OCI-LY7 (cell line): Measurements from ENCODE around the gene SLC39A7. TPM values are rescaled to one million over a fixed set of nuclear protein-coding genes. Genes with fewer than 3 reads are reported as not detected.

ENCODE experiments used
- BruUV-seq: library from RNA; stranded (reverse); fragments of 400-500 nt; replicated peaks from 2 replicates; lab custom pipeline; 2021; lab: Mats Ljungman, UMichigan
- CTCF ChIA-PET: fragments of 300-600 bp; sonication (Branson Sonifier 250); formaldehyde crosslinking; loops from one replicate; lab custom pipeline; 2022; ENCODE audit warnings: antibody characterized with exemption; ENCODE audit not compliant: unreplicated experiment; lab: Charles Lee
- POLR2A ChIA-PET: fragments of 300-600 bp; sonication (Branson Sonifier 250); formaldehyde crosslinking; loops from one replicate; lab custom pipeline; 2022; ENCODE audit warnings: antibody characterized with exemption; lab: Charles Lee
- DNase-seq: peaks from one replicate; pipeline ENCODE4 v3.0.0-alpha.2; 2015; ENCODE audit warnings: low spot score
- H2AFZ ChIP-seq: fragments of 200-600 bp; sonication (generic), shearing (Covaris generic); 2 replicates; pipeline ENCODE4 v1.6.1; 2014; ENCODE audit warnings: mild to moderate bottlenecking, antibody characterized with exemption, low read length, moderate library complexity
- H3K27ac ChIP-seq: fragments of 200-600 bp; sonication (generic); 2 replicates; pipeline ENCODE4 v1.5.1; 2014; ENCODE audit warnings: mixed run types, low read depth, mild to moderate bottlenecking, moderate library complexity, low read length, inconsistent platforms; ENCODE audit not compliant: poor library complexity, severe bottlenecking
- H3K36me3 ChIP-seq: fragments of 200-600 bp; sonication (generic); 2 replicates; pipeline ENCODE4 v1.6.1; 2014; ENCODE audit warnings: mild to moderate bottlenecking, antibody characterized with exemption, low read length, moderate library complexity, mixed read lengths; ENCODE audit not compliant: insufficient read depth
- H3K4me1 ChIP-seq: fragments of 200-600 bp; sonication (generic); 2 replicates; pipeline ENCODE4 v1.5.1; 2014; ENCODE audit warnings: mild to moderate bottlenecking, low read length; ENCODE audit not compliant: insufficient read depth, poor library complexity, severe bottlenecking
- H3K4me2 ChIP-seq: fragments of 200-600 bp; sonication (generic); 2 replicates; pipeline ENCODE4 v1.6.1; 2014; ENCODE audit warnings: mild to moderate bottlenecking, low read length
- H3K4me3 ChIP-seq: fragments of 200-600 bp; sonication (generic); 2 replicates; pipeline ENCODE4 v1.5.1; 2014; ENCODE audit warnings: mild to moderate bottlenecking, low read depth, low read length; ENCODE audit not compliant: poor library complexity, severe bottlenecking
- H3K79me2 ChIP-seq: fragments of 200-600 bp; sonication (generic); 2 replicates; pipeline ENCODE4 v1.6.1; 2016; ENCODE audit warnings: low read depth, mild to moderate bottlenecking, low read length, moderate library complexity, mixed read lengths; ENCODE audit not compliant: insufficient read depth
- H3K9me2 ChIP-seq: fragments of 200-600 bp; sonication (generic); 2 replicates; pipeline ENCODE4 v1.6.1; 2016; ENCODE audit warnings: mild to moderate bottlenecking, low read length, mixed read lengths; ENCODE audit not compliant: insufficient read depth
- H3K9me3 ChIP-seq: fragments of 200-600 bp; sonication (generic); 2 replicates; pipeline ENCODE4 v1.6.1; 2014; ENCODE audit warnings: mild to moderate bottlenecking, mixed run types, low read length, mixed read lengths
- H4K20me1 ChIP-seq: fragments of 200-600 bp; sonication (generic); 2 replicates; pipeline ENCODE4 v1.6.1; 2014; ENCODE audit warnings: mild to moderate bottlenecking, antibody characterized with exemption, low read length, moderate library complexity, mixed read lengths; ENCODE audit not compliant: insufficient read depth
- EZH2phosphoT487 ChIP-seq: fragments of 200-600 bp; sonication (generic); IDR thresholded peaks from 2 replicates; pipeline ENCODE4 v1.6.1; 2018; ENCODE audit warnings: low read depth, borderline replicate concordance, mild to moderate bottlenecking, mixed run types, antibody characterized with exemption, low read length, moderate library complexity, mixed read lengths
- intact Hi-C: fragments of 100-400 bp; cut with micrococcal nuclease; formaldehyde crosslinking; loops from one replicate; pipeline ENCODE4 v1.10.0; 2022; ENCODE audit not compliant: unreplicated experiment
- total RNA-seq, 2 experiments: library from RNA; depleted of rRNA in 1 of 2; stranded (reverse); fragments of >200 nt in 1 of 2; shearing (Covaris generic) in 1 of 2; gene quantifications; 2 replicates each; pipeline ENCODE4 v1.2.3, GENCODE V29; 2014 to 2022
- TF ChIP-seq, protein P1 (sequence below): fragments of 200-600 bp; sonication (generic); conservative IDR thresholded peaks from 2 replicates; pipeline ENCODE4 v1.5.1; 2014; ENCODE audit warnings: mild to moderate bottlenecking, antibody characterized with exemption, low read length, moderate library complexity, mixed read lengths

Gene SLC39A7
- total RNA-seq, 2 experiments from 2014 or later: 22.9 to 53.2 TPM

DNA sequence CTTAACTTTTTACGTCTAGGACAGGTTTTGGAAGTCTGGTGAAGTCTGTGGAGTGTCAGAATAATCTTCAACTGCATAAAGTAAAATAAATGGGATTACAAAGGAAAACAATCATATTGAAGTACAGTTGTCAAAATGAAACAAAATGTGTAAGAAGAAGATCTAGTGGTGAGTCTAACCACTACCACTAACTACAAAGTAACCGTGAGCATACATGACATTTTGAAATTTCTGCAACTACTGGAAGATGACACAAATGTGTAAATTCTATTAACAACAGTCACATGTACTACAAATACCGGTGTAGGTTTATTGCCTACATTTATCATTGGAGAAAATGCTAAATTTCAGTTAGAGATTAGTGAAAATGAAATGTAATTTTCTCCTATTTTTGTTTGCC is 41.3 kb downstream of the SLC39A7 start:
- no peak overlapping the region for H3K27ac ChIP-seq
- TF ChIP-seq EZH2phosphoT487: no peak
- TF ChIP-seq, protein P1, sequence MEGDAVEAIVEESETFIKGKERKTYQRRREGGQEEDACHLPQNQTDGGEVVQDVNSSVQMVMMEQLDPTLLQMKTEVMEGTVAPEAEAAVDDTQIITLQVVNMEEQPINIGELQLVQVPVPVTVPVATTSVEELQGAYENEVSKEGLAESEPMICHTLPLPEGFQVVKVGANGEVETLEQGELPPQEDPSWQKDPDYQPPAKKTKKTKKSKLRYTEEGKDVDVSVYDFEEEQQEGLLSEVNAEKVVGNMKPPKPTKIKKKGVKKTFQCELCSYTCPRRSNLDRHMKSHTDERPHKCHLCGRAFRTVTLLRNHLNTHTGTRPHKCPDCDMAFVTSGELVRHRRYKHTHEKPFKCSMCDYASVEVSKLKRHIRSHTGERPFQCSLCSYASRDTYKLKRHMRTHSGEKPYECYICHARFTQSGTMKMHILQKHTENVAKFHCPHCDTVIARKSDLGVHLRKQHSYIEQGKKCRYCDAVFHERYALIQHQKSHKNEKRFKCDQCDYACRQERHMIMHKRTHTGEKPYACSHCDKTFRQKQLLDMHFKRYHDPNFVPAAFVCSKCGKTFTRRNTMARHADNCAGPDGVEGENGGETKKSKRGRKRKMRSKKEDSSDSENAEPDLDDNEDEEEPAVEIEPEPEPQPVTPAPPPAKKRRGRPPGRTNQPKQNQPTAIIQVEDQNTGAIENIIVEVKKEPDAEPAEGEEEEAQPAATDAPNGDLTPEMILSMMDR: no peak
- ChIA-PET CTCF (no interaction called here), POLR2A (no interaction called here)
- H3K4me1 ChIP-seq: no peaks in the 10 kb centered on the region
- no peaks in the 10 kb centered on the region for H3K79me2 ChIP-seq
- H2AFZ ChIP-seq: no peak overlapping the region
- no peaks in the 10 kb centered on the region for H4K20me1 ChIP-seq
- intact Hi-C loops: no loop called here
- no TSS peak for BruUV-seq
- H3K9me2 ChIP-seq: no peaks in the 10 kb centered on the region
- no peaks in the 10 kb centered on the region for H3K9me3 ChIP-seq
- no peak overlapping the region for H3K4me3 ChIP-seq
- no peak overlapping the region for H3K4me2 ChIP-seq
- DNase-seq: no peak
- no peaks in the 10 kb centered on the region for H3K36me3 ChIP-seq

DNA sequence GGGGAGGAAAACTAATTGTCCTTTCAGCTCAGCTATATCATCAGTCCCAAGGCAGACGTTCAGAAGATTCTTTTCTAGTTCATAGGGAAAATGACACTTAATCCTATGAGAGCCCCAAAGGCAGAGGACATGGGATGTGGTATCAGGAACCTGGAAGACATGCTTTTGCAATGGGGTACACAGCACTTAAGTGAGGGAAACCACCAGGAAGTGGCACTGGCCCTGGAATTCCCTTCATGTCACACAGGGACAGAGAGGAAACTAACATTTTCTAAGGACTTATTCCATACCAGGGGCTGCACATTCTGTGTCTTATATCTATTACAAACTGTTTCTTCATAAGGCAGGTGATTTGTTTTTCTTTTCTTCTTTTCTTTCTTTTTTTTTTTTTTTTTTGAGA is 42.8 kb downstream of the SLC39A7 start:
- no TSS peak for BruUV-seq
- no peaks in the 10 kb centered on the region for H3K9me2 ChIP-seq
- H3K79me2 ChIP-seq: no peaks in the 10 kb centered on the region
- intact Hi-C loops: no loop called here
- H3K9me3 ChIP-seq: no peaks in the 10 kb centered on the region
- TF ChIP-seq, protein P1: no peak
- TF ChIP-seq EZH2phosphoT487: no peak
- H3K36me3 ChIP-seq: no peaks in the 10 kb centered on the region
- ChIA-PET POLR2A (interaction anchor here (0.6 to 0.7 kb wide), 3 partner anchors 25 to 1618 kb away, joined by 3 to 5 read pairs (median 3); no protein-coding TSS in a partner anchor), CTCF (no interaction called here)
- H3K4me1 ChIP-seq: peaks cover 6% of the 10 kb centered on the region
- DNase-seq: no peak
- no peaks in the 10 kb centered on the region for H4K20me1 ChIP-seq
- no peak overlapping the region for H3K4me2 ChIP-seq
- H3K27ac ChIP-seq: no peak overlapping the region
- H2AFZ ChIP-seq: no peak overlapping the region
- H3K4me3 ChIP-seq: no peak overlapping the region

DNA sequence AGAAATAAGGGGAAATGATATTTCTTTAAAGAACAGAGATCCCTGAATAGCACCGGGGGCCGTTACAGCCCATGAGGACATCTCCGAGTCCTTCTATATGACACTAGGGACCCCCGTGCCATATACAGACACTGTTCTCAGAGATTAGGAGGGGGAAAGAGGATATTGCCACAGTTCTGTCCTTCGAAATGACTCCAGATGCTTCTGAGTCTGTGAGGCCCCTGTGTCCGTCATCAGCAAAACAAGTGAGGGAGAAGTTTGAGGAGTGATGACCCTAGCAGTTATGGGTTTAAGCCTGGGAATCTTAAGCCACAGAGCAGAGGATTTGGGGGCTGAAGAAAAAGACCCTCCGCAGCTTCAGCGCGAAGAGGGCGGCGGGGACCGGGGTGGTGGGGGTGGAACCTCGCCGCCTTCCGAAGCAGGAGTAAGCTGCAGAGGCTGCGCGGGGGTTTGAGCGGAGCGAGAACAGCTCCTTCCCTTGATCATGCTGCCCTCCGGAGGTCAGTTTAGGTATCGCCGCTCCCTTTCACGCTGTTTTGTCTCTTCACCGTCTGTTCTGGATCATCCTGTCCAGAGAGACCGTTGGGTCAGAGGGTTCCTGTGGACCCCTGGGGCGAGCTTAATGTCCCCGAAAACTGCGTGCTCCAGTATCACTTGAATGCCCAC is 47.4 kb downstream of the SLC39A7 start:
- H3K4me2 ChIP-seq: peak overlapping the region; percentile 96
- BruUV-seq: no TSS peak
- DNase-seq: peak; percentile 92
- H3K36me3 ChIP-seq: peaks cover 18% of the 10 kb centered on the region
- ChIA-PET CTCF (interaction anchor here (0.5 to 1.3 kb wide), 7 partner anchors 13 to 219 kb away, joined by 3 to 7 read pairs (median 3); partner anchors contain the start of gene RING1), POLR2A (interaction anchor here (0.5 to 3.8 kb wide), 10 partner anchors 10 to 177 kb away, joined by 3 to 19 read pairs (median 4); partner anchors contain the start of genes HLA-DPA1, HLA-DPB1, RING1 and RPS18)
- H2AFZ ChIP-seq: peak overlapping the region; percentile 91
- no peaks in the 10 kb centered on the region for H3K9me2 ChIP-seq
- TF ChIP-seq EZH2phosphoT487: no peak
- TF ChIP-seq, protein P1: peak; percentile 88
- H3K4me1 ChIP-seq: peaks cover 23% of the 10 kb centered on the region
- intact Hi-C loops: loop anchor here (1.0 to 5.0 kb wide), 4 partner anchors 43 to 236 kb away; no protein-coding TSS in a partner anchor
- H4K20me1 ChIP-seq: no peaks in the 10 kb centered on the region
- H3K4me3 ChIP-seq: peak overlapping the region; percentile 73
- no peaks in the 10 kb centered on the region for H3K9me3 ChIP-seq
- H3K79me2 ChIP-seq: no peaks in the 10 kb centered on the region
- H3K27ac ChIP-seq: peak overlapping the region; percentile 68
